GM19395 (cell line): ENCODE results near the gene GRK4.

ENCODE experiments used
- ATAC-seq: cut with Tn5 transposase; IDR thresholded peaks from one replicate; pipeline ENCODE4 v1.9.1; 2021; ENCODE audit warnings: mild to moderate bottlenecking, moderate library complexity; ENCODE audit not compliant: unreplicated experiment

GRK4 gene

GRCh38 chr4:3067473-3068001 lies 104.2 kb downstream of the GRK4 start:
- no peak for ATAC-seq

- ATAC-seq = no peak
Observed at GRCh38 chr4:3069661-3070199, 106.4 kb downstream of the GRK4 start.

- no peak for ATAC-seq
Observed at GRCh38 chr4:3070709-3071500, 107.5 kb downstream of the GRK4 start.

- ATAC-seq = no peak
Observed at GRCh38 chr4:3071811-3072210, 108.4 kb downstream of the GRK4 start.

- no peak for ATAC-seq
Observed at GRCh38 chr4:3073158-3074077, 110.0 kb downstream of the GRK4 start.

- peak; percentile 65 for ATAC-seq
Observed at GRCh38 chr4:3074078-3074845, 110.9 kb downstream of the GRK4 start, which contains the start of the genes HTT and HTT-AS. TSS of gene HTT (plus strand) at chr4:3074681. CDS start at chr4:3074826, 145 bp downstream. TSS of gene HTT-AS (minus strand) at chr4:3074538.

- ATAC-seq = peak; percentile 6
Observed at GRCh38 chr4:3074846-3075651, 111.7 kb downstream of the GRK4 start.

GRCh38 chr4:3075652-3075981 lies 112.2 kb downstream of the GRK4 start:
- ATAC-seq = no peak

- ATAC-seq = peak; percentile 43
Observed at GRCh38 chr4:3077796-3078195, 114.4 kb downstream of the GRK4 start.

- peak; percentile 44 for ATAC-seq
Observed at GRCh38 chr4:3079694-3080123, 116.3 kb downstream of the GRK4 start.

GRCh38 chr4:3082925-3083515 lies 119.6 kb downstream of the GRK4 start:
- ATAC-seq = no peak

GRCh38 chr4:3083732-3084131 lies 120.4 kb downstream of the GRK4 start:
- ATAC-seq = no peak

GRCh38 chr4:3085948-3086670 lies 122.7 kb downstream of the GRK4 start:
- no peak for ATAC-seq

GRCh38 chr4:3087115-3087797 lies 123.9 kb downstream of the GRK4 start:
- ATAC-seq = no peak
